Measurements from ENCODE around the gene S100P.
A peak's percentile ranks its signal among the peaks of the same experiment; 100 is the strongest.

The S100P gene

GRCh38 chr4:6673660-6674499, 19.8 kb upstream of the S100P start:
- DNase-seq, result peak; percentile 98

DNA sequence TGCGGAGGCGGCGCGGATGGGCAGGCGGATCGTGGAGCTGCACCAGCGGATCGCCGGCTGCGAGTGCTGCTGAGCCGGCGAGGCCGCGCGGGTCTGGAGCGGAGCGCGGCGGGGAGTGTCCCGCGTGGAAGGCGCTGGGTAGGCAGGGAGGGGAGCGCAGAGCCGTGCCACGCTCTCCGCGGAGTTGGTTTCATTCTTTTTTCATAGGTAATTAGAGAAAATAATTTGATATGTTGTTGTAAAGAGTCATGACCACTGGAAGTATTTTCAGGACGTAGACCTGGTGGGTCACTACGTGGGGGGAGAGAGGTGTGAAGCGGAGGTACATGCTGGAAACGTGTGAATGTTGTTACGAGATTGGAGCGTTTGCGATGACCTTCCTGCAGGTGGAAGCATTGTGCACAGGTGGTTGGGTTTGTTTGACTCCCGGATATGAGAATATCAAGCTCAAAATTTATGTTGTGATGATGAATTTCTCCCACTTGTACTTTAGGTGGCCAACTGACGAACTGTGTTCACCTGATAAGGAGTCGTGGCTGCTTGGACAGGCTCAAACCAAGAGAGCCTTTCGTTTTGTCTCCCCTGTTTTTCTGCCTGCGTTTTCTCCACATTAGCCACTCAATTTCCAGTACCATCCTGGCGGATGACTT, 19.1 kb upstream of the S100P start:
- peak; percentile 82 for DNase-seq

DNA sequence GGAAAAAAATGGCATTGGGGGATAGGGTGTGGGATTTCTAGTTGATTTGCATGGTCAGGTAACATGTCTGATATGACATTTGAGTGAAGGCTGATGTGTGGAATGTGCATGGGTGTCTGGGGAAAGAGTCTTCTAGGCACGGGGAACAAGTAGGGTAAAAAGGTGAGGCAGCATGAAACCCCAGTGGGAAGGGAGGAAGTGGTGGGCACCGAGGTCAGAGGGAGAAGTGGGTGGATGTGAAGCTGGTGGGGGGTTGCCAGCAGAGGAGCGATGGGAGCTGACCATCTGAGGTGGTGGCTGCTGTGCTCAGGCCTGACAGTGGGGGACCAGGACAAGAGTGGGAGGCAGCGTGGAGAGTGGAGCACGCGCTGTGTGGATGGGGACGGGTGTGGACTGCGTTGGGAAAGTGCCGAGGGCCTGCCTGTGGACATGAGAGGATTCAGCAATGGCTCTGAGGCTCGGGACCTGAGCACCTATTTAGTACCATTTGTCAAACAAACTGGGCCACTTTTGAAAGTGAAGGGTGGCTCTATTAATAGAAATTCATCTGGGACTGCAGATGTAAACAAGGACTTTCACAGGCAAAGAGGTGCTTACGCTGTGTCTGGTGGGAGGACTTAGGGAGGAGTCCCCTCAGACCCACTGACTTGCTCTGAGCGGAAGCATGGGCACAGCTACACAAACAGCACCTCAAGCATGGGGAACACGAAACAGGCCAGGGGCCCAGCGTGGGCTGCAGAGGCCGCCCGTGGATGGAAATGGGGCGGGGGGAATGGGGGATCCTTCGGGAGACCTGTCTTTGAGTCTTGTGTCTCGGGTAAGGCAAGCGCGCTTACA, 16.7 kb upstream of the S100P start:
- DNase-seq, result no peak

GRCh38 chr4:6680372-6681034, 13.2 kb upstream of the S100P start:
- DNase-seq, result no peak

GRCh38 chr4:6681191-6681590, 12.5 kb upstream of the S100P start:
- DNase-seq, result no peak

DNA sequence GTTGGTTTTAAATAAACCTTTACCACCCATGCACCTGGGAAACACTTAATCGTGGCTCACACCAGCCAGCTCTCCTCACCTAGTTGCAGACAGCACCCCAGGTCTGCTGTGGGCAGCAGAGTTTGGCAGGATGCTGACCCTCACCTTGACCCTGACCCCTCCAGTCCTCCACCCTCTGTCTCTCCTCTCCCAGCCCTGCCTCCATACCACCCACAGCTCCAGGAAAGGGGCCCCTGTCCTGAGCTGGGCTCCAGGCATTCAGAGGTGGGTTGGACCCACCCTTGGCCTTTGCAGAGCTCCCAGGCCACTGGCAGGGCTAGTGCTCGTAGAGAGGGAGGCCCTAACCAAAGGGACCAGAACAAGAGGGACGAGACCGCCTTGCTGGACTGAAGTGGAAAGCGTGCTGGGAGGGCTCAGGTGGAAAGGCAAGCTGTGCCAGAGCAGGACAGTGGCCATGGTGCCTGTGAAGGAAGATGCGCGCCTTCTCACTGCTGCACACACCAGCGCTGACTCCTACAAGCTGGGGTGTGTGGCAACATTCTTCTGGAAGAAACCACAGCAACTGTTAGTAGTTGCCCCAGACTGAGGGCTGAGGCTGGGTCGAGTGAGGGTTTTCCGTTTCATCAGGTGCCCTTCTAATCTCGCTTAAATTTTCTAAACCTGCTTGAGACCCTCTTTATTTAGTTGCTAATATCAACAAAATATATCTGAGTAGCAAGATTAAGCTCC, 10.7 kb upstream of the S100P start:
- peak; percentile 66 for DNase-seq

- no peak for DNase-seq
Observed at GRCh38 chr4:6684656-6685055, 9.0 kb upstream of the S100P start.

GRCh38 chr4:6686104-6686787, 7.4 kb upstream of the S100P start:
- no peak for DNase-seq

- DNase-seq, result no peak
Observed at GRCh38 chr4:6687947-6688878, 5.5 kb upstream of the S100P start.

DNA sequence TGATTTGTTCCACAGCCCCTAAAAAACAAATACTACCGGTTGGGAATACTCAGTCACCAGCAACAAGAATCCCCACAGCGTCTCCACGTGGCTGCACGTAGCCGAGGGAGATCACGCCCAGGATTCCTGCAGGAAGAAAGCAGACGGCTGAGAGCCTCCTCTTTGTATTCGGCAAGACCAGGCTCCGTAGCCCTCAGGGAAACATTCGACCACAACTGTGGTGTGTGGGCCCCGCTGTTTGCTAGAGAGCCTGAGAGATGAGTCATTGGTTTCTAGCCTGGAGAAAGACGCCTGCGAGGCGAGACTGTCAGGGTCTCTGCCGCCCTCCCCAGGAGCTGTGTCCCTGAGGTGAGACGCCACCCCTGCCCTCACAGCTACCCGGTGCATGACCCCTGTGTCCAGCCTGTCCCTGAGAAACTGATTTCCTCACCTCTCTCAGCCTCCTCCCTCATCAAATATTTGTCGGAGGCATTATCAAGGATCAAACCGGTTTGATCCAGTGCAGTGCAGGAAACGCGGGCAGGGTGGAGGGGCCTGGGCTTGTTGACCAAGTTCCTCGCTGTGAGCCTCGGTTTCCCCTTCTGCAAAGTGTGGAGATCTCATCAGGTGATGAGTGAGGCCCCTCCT, 4.7 kb upstream of the S100P start:
- DNase-seq, result peak; percentile 84

- DNase-seq, result no peak
Observed at GRCh38 chr4:6689506-6689960, 4.1 kb upstream of the S100P start.

GRCh38 chr4:6692379-6692778, 1.3 kb upstream of the S100P start:
- DNase-seq, result no peak

DNA sequence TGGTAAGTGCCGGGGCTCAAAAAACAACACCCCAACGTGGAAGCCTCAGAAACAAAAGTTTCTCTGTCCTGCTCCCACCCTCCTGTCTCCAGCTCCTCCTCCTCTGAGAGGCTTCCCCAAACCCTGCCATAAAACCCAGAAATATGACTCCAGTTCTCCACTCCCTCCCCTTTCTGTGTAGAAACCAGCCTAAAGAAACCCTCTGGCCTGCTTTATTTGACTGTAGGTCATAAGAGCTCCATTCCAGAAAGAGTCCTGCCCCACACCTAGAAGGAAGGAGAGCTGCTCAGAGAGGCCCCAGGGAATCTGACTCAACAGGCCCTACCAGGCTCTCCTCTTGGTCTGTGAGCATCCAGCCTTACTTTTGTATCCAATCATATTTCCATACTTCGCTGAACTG, 872 bp upstream of the S100P start:
- no peak for DNase-seq

DNA sequence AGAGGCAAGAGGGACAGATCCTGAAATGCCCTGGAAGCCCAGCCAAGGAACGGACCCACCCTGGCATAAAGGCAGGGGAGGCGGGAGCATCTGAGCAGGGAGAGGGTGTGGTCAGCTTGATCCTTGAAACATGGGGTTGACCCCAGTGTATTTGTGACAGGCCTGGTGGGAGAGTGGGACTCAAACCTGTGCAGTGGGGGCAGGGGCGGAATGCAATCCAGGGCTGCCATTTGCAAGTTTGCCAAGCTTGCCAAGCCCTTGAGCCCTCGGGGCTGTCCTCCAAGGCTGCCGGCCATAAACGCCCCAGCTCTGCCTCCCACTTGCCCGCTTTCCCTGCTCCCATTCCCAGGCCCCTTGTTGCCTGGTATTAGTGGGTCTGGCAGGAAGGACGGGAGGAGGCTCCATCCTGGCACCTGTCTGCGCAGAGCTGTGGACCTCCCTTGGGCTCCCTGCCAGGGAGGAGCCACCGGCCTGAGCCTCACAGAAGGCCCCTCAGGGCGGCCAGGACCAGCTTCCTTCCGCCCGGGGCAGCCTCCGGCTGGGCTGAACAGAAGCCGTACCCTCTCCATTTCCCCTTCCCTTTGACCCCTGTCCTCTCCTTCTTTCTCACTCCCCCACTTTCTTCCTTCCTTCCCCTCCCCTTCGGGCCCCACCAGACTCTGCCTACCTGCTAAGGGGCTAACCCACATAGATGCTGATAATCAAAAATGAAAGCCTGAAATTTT, 661 bp downstream of the S100P start:
- no peak for DNase-seq

GRCh38 chr4:6695660-6696610, 2.3 kb downstream of the S100P start:
- DNase-seq, result peak; percentile 87

- no peak for DNase-seq
Observed at GRCh38 chr4:6696611-6697010, 2.9 kb downstream of the S100P start.

- DNase-seq, result no peak
Observed at GRCh38 chr4:6697131-6697530, 3.5 kb downstream of the S100P start.

DNA sequence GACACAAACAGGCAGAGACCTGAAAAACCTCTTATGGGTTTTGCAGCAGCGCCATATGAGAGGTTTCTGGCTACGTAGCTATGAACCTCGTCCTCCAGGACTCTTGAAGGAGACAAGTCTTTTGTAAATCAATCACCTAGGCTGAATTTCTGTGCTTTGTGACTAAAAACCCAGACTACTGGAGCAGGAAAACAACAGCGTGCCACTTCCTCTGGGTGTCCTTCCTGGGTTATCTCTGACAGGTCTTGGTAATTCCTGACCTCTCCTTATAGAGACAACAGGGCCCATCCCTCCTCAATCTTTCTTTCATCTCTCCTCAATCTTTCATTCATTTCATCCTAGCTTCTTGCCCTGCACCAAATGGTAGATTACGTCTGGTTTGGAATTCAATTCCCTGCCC, 5.7 kb downstream of the S100P start:
- no peak for DNase-seq

Data from hematopoietic multipotent progenitor cell treated with erythropoietin and hydrocortisone succinate and interleukin-3 and kit ligand, for 6 days (in vitro differentiated cells).